HCT116 (cell line): ENCODE data around the gene ADK.

ENCODE experiments used
- CEBPB ChIP-seq: IDR thresholded peaks from 2 replicates; pipeline ENCODE4 v1.6.1; 2012; ENCODE audit warnings: low read depth
- CTCF ChIP-seq, 3 experiments: fragments of 200-600 bp in 1 of 3; sonication (generic) in 1 of 3; IDR thresholded peaks in 2 of 3; conservative IDR thresholded peaks in 1 of 3; 2 replicates each; pipeline ENCODE4 v1.5.1; 2012 to 2017; ENCODE audit warnings: low read depth in 2 of 3, low read length in 2 of 3, antibody characterized with exemption in 1 of 3, borderline replicate concordance in 1 of 3, control low read depth in 1 of 3, mild to moderate bottlenecking in 1 of 3, mixed read lengths in 1 of 3, mixed run types in 1 of 3, moderate library complexity in 1 of 3; ENCODE audit not compliant: insufficient read depth in 1 of 3
- POLR2AphosphoS5 ChIP-seq: IDR thresholded peaks from 2 replicates; pipeline ENCODE4 v1.6.1; 2011; ENCODE audit warnings: mild to moderate bottlenecking, low read depth, low read length, moderate library complexity

DNA sequence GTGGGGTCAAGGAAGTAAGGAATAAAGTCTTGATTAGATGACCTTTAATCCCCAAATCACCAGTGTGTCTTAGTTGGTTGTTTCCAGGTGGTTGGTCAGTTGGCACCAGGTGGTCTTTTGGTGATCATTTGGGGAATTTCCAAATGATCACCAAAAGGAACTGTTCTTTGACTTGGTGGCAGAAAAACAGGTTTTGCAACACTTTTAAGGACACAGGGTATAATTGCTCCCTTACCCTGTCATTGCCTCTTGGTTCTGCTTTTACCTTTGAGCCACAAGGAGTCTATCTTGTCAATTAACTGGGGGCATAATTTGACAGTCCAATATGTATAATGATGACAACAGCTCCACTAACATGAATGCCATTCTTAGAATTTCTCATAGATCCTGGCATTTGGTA, 104.2 kb downstream of the ADK start:
- TF ChIP-seq CTCF (IDR thresholded peaks at IDR 0.05 in 2 of 3, conservative IDR thresholded peaks at IDR 0.05 in 1 of 3; ENCODE audit: borderline replicate concordance in 1 of 3, insufficient read depth in 1 of 3, low read depth in 2 of 3, low read length in 2 of 3) (no peak), POLR2AphosphoS5 (no peak), CEBPB (no peak)
